ENCODE data around the gene PRPH2.

- TF ChIP-seq POLR2A (IDR thresholded peaks at IDR 0.05) (no peak), CTCF (IDR thresholded peaks at IDR 0.05) (no peak)
Measured at GRCh38 chr6:42726026-42726425, 3.6 kb upstream of the PRPH2 start.

Data from Peyer's patch (tissue), 4 donors.